Glomerular visceral epithelial cell (primary cell): ENCODE results near the gene RASSF1.

Experiments
- DNase-seq: peaks from one replicate; pipeline ENCODE4 v3.0.0-alpha.2; 2016; ENCODE audit errors: extremely low spot score

The RASSF1 gene

GRCh38 chr3:50365842-50366220 lies 25.2 kb upstream of the RASSF1 start:
- DNase-seq: no peak

- DNase-seq: peak; percentile 75
Measured at GRCh38 chr3:50365080-50365841, 24.6 kb upstream of the RASSF1 start.

DNA sequence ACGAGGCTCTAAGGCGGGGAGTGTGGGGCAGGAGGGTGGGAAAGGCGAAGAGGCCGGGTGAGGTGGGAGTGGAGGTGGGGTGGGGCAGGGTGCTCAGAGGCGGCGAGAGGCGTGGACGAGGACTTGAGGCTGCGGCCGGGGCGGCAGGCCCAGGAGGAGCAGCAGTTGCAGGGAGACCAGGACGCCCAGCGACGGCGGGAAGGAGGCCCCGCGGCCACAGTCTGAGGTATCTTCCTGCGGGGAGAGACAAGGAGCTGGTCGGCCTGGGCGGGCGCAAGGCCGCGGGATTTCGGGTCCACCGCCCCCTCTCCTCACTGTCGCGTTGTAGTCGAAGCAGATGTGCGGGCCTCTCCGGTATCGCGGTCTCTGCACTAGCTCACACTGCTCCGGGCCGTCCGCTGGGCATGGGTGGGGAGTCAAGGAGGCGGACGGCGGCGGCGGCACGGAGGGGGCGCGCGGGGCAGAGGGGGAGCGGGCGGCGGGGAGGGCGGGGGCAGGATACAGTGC lies 24.0 kb upstream of the RASSF1 start:
- no peak for DNase-seq

DNA sequence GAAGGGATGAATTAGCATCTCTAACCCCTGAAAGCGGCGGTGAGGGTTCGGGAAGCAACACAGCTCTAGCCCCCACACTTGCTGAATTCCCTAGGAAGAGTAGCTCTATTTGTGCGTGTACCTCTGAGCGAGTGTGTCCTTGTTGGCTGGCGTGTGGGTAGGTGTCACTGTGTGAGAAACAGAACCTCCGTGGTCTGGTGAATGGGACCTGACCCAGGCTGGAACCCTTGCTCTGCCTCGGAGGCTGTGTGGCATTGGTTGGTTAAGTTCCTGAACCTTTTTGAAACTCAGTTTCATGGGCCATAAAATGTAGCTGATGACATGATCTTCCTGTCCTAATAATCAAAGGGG lies 19.1 kb upstream of the RASSF1 start:
- DNase-seq: no peak

DNA sequence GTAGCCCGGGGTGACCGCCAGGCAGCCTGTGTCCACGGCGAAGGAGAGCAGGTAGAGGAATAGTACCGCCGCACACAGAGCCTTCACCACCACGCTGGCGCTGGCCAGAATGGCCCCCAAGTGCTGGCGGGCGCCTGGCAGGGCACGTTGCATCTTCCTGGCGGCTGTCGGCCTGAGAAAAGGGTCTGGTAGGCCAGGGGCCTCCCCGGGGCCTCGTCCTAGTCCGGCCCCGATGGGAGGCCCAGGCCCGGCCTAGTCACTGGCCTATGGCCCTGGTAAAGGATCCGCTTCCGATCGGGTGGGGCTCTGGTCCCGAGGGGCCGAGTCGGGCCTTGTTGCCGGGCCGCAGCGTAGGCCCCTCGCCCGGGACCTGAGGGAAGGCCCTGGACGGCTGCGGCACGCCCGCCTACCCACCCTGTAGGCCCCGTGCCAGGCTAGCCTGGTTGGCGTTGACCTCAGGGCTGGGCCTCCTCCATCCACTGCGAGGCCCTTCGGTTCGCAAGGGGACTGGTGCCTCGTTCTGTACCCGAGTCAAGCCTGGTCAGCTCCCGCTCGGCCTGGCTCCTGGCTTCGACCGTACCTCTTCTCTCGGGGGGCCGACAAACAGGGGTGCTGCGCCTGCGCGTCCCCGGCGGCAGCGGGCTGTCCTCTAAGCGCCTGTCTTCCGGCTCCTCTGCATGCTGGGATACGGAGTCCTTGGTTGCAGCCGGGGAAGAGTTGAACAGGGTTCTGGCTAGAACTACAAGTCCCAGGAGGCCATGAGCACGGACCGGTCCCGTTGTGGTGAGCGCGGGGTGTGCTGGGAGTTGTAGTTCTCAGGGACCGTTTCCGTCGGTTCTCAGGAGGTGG lies 18.5 kb upstream of the RASSF1 start, which contains the start of gene TMEM115:
Gene TMEM115, minus strand, starts transcription at position 611 of the 849 bp plus-strand sequence. Its CDS starts 458 bp downstream, at position 153.
- peak; percentile 97 for DNase-seq

GRCh38 chr3:50358355-50358910 lies 17.8 kb upstream of the RASSF1 start:
- no peak for DNase-seq

DNA sequence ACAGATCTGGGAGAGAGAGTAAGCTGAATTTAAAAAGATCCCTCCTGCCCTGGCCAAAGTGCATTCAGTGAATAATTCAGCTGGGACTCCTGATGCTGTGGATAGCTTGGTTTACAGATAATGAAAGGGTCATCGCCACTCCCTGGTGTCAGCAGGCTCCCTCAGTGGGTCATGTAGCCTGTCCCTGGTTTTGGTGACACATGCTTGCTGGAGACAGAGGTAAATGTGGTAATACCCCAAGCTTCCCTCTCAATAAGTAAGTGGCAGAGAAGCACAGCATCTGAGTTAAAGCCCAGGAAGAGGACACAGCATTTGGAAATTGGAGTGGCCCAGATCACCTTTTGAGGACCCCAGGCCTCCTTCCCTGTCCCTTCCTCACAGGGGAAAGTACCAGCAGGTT lies 16.8 kb upstream of the RASSF1 start:
- DNase-seq: no peak

GRCh38 chr3:50356553-50356952 lies 15.9 kb upstream of the RASSF1 start:
- DNase-seq: no peak

- no peak for DNase-seq
Measured at GRCh38 chr3:50355829-50356552, 15.4 kb upstream of the RASSF1 start.

GRCh38 chr3:50354850-50355249 lies 14.2 kb upstream of the RASSF1 start:
- no peak for DNase-seq

GRCh38 chr3:50354186-50354764 lies 13.6 kb upstream of the RASSF1 start:
- no peak for DNase-seq

GRCh38 chr3:50353245-50354004 lies 12.8 kb upstream of the RASSF1 start:
- no peak for DNase-seq

GRCh38 chr3:50352781-50353180 lies 12.1 kb upstream of the RASSF1 start:
- DNase-seq: peak; percentile 40

DNA sequence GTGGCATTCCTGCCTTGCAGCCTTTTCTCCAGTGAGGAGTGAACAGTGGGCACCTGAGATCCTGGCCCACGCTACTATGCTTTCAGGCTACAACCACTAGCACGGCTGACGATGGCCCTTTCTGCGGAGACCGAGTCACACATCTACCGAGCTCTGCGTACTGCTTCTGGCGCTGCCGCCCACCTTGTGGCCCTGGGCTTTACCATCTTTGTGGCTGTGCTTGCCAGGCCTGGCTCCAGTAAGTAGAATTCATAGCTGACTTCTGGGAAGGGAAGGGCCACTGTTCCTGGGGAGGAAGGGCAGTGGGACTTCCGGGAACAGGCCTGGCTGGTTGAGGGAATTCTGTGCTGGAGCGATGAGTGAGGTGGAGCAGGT lies 10.7 kb upstream of the RASSF1 start:
- no peak for DNase-seq

DNA sequence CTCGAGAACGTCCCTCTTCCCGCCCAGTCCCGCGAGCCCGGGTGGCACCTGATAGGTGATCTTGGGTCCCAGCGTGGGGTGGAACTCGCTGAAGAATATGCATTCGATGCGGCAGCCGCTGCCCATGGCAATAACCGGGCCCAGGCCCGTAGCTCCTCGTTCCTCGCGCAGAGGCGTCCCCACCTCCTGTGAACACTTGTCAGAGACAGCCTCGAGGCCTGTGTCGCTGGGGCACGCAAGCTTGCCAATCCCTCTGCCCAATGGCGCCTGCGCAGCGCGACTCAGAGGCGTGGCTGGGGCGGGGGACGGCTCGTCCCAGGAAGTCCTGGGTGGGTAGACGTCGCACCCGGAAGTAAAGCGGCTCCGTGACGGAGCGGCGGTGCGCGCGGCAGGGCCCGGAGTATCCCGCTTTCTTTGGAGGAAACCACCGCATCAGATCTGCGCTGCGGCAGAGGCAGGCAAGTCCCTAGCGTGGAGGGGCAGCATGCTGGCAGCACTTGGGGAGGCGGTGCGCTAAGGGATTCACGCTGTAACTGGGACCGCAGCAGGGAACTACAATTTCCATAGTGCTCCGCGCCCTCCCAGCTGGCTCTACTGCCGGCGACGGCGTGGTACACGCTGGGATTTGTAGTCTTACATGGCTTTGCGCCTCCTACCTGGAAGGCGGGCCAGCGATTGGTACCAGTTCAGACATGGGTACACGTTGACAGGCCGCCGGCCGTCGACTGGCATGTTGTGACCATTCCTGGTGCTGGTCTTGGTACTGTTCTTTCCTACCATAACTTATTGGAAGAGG lies 10.1 kb upstream of the RASSF1 start, which contains the start of the genes CYB561D2 and NPRL2:
Gene CYB561D2, plus strand, starts transcription at position 336 of the 796 bp plus-strand sequence. CDS start 572 bp downstream, outside the sequence.
Gene NPRL2, minus strand, starts transcription at position 249 of the 796 bp plus-strand sequence. Its CDS starts 123 bp downstream, at position 126.
- peak; percentile 92 for DNase-seq

DNA sequence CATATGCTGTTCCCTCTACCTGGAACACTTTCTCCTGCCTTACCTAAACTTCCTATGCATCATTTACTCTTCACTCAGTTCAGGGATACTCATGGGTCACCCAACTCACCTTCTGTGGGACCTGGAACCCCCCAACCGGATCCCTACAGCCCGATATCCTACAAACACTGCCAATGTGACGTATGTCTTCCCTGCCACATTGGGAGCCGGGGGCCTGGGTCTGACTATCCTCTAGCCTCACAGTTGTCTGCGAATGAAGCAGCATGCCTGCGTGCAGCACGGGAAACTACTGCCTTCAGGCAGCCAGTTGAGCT lies 9.5 kb upstream of the RASSF1 start:
- DNase-seq: no peak

- peak; percentile 79 for DNase-seq
Measured at GRCh38 chr3:50347187-50347813, 6.7 kb upstream of the RASSF1 start.

DNA sequence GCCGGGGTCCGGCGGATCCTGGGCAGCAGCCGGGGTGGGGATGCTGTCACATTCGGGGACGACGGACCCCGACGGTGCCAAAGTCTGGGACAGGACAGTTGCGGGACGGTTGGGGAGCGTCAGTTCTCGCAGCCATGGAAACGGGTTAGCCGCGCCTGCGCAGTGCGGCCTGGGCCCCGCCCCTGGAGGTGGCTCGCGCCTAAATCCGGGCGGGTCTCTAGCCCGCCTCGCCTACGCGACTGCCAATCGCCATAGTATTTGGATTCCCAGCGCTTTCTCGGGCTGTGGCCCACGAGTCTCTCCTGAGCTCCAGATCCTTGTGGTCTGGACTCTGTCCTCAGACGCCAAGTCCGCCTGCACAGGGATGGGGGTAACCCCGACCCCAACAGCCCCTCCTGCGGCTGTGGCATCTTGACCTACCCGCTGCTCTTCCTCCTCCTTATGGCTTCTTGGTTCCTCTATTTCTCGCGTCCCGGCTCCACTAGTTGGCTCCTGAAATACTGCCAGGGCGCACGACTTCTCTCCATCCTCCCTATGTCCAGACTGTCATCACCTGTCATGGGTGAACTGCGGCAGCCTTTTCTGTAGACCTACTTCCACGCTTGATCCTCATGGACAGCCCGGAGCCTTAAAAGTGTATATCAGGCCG lies 5.1 kb upstream of the RASSF1 start, which contains the start of gene ZMYND10:
Gene ZMYND10, minus strand, starts transcription at position 147 of the 649 bp plus-strand sequence. CDS start 153 bp downstream, outside the sequence.
- no peak for DNase-seq

GRCh38 chr3:50345008-50345407 lies 4.4 kb upstream of the RASSF1 start:
- no peak for DNase-seq
